Fibroblast of lung (primary cell): Measurements from ENCODE around the gene SLAMF1. TPM values are rescaled to one million over a fixed set of nuclear protein-coding genes. Genes with fewer than 3 reads are reported as not detected.

Experiments
- DNase-seq, 2 donors: peaks; one replicate each; pipeline versions ENCODE4 v3.0.0 to v3.0.0-alpha.2; 2010; ENCODE audit warnings: low read depth in 2 of 2
- H2AFZ ChIP-seq: 2 replicates; pipeline ENCODE4 v1.5.1; 2012; ENCODE audit warnings: low read length, control low read depth, inconsistent platforms
- H3K27ac ChIP-seq: 2 replicates; pipeline ENCODE4 v1.5.1; 2011; ENCODE audit warnings: low read length, control low read depth; ENCODE audit not compliant: insufficient read depth
- H3K27me3 ChIP-seq: 2 replicates; pipeline ENCODE4 v1.5.1; 2011; ENCODE audit warnings: mild to moderate bottlenecking, low read length; ENCODE audit not compliant: control insufficient read depth, insufficient read depth
- H3K36me3 ChIP-seq: 2 replicates; pipeline ENCODE4 v1.5.1; 2011; ENCODE audit warnings: low read length; ENCODE audit not compliant: control insufficient read depth, insufficient read depth
- H3K4me1 ChIP-seq: 2 replicates; pipeline ENCODE4 v1.5.1; 2011; ENCODE audit warnings: low read length; ENCODE audit not compliant: control insufficient read depth, insufficient read depth; ENCODE audit errors: extremely low read depth
- H3K4me2 ChIP-seq: 2 replicates; pipeline ENCODE4 v1.5.1; 2011; ENCODE audit warnings: low read length, control low read depth; ENCODE audit not compliant: insufficient read depth; ENCODE audit errors: extremely low read depth
- H3K4me3 ChIP-seq, 4 experiments: fragments of 200-600 bp in 1 of 4; sonication (generic) in 1 of 4; replicated peaks in 1 of 4; 2 replicates each; pipeline ENCODE4 v1.5.1; 2011 to 2016; ENCODE audit warnings: low read length in 4 of 4, low read depth in 3 of 4, mild to moderate bottlenecking in 3 of 4, control low read depth in 2 of 4, inconsistent platforms in 1 of 4, mixed read lengths in 1 of 4; ENCODE audit not compliant: insufficient read depth in 1 of 4; ENCODE audit errors: control extremely low read depth in 1 of 4
- H3K79me2 ChIP-seq: 2 replicates; pipeline ENCODE4 v1.5.1; 2012; ENCODE audit warnings: mild to moderate bottlenecking, low read length, inconsistent platforms; ENCODE audit not compliant: control insufficient read depth, insufficient read depth
- H3K9ac ChIP-seq: 2 replicates; pipeline ENCODE4 v1.5.1; 2011; ENCODE audit warnings: mild to moderate bottlenecking, low read length, control low read depth; ENCODE audit not compliant: insufficient read depth
- H3K9me3 ChIP-seq: 2 replicates; pipeline ENCODE4 v1.5.1; 2012; ENCODE audit warnings: low read depth, low read length; ENCODE audit not compliant: control insufficient read depth, insufficient read depth
- H4K20me1 ChIP-seq: 2 replicates; pipeline ENCODE4 v1.5.1; 2011; ENCODE audit warnings: low read length; ENCODE audit not compliant: control insufficient read depth, insufficient read depth; ENCODE audit errors: extremely low read depth
- EZH2 ChIP-seq: IDR thresholded peaks from 2 replicates; pipeline ENCODE4 v1.5.1; 2012; ENCODE audit warnings: low read length, control low read depth, mild to moderate bottlenecking; ENCODE audit errors: missing control alignments
- polyA plus RNA-seq, 2 donors: library from polyadenylated mRNA; depleted of rRNA in 1 of 2; stranded (reverse) in 1 of 2; unstranded in 1 of 2; fragments of >200 nt; gene quantifications; 2 replicates each; pipeline ENCODE4 v1.2.1, GENCODE V29; 2011 to 2012; ENCODE audit warnings: missing spikeins in 1 of 2
- total RNA-seq: library from RNA; depleted of rRNA; stranded (reverse); fragments of >200 nt; gene quantifications from 2 replicates; pipeline ENCODE4 v1.2.1, GENCODE V29; 2014
- TF ChIP-seq, protein P1 (sequence below), 2 donors: IDR thresholded peaks in 1 of 2; conservative IDR thresholded peaks in 1 of 2; 1 replicate in 1 of 2; 2 replicates in 1 of 2; pipeline ENCODE4 v1.5.1; 2011 to 2012; ENCODE audit warnings: low read length in 2 of 2, control low read depth in 1 of 2, inconsistent platforms in 1 of 2, low read depth in 1 of 2, mild to moderate bottlenecking in 1 of 2

Gene SLAMF1
- total and polyA plus RNA-seq, 2 donors (not counting 1 experiment from before 2014, with no cell fraction given), result not detected

DNA sequence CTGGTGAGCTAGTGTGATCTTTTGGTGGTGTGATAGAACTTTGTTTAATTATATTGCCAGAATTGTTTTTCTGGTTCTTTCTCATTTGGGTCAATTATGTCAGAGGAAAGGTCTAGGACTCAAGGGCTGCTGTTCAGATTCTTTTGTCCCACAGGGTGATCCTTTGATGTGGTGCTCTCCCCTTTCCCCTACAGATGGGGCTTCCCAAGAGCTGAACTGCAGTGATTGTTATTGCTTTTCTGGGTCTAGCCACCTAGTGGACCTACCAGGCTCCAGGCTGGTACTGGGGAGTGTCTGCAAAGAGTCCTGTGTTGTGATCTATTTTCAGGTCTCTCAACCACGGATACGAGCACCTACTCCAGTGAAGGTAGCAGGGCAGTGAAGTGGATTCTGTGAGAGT, 41.6 kb downstream of the SLAMF1 start:
- Histone ChIP-seq H2AFZ (no peak overlapping the region), H3K9me3 (no peaks in the 10 kb centered on the region), H3K27ac (no peak overlapping the region), H3K36me3 (no peaks in the 10 kb centered on the region), H3K79me2 (no peaks in the 10 kb centered on the region), H3K9ac (no peak overlapping the region), H4K20me1 (no peaks in the 10 kb centered on the region), H3K27me3 (no peaks in the 10 kb centered on the region), H3K4me2 (no peak overlapping the region), H3K4me1 (no peaks in the 10 kb centered on the region), H3K4me3 (no peak overlapping the region)
- no peak for DNase-seq
- TF ChIP-seq, protein P1, sequence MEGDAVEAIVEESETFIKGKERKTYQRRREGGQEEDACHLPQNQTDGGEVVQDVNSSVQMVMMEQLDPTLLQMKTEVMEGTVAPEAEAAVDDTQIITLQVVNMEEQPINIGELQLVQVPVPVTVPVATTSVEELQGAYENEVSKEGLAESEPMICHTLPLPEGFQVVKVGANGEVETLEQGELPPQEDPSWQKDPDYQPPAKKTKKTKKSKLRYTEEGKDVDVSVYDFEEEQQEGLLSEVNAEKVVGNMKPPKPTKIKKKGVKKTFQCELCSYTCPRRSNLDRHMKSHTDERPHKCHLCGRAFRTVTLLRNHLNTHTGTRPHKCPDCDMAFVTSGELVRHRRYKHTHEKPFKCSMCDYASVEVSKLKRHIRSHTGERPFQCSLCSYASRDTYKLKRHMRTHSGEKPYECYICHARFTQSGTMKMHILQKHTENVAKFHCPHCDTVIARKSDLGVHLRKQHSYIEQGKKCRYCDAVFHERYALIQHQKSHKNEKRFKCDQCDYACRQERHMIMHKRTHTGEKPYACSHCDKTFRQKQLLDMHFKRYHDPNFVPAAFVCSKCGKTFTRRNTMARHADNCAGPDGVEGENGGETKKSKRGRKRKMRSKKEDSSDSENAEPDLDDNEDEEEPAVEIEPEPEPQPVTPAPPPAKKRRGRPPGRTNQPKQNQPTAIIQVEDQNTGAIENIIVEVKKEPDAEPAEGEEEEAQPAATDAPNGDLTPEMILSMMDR (conservative IDR thresholded peaks at IDR 0.05 in 1 of 2, IDR thresholded peaks at IDR 0.05 in 1 of 2; ENCODE audit: low read depth in 1 of 2, low read length in 2 of 2), result no peak
- TF ChIP-seq EZH2, result no peak

DNA sequence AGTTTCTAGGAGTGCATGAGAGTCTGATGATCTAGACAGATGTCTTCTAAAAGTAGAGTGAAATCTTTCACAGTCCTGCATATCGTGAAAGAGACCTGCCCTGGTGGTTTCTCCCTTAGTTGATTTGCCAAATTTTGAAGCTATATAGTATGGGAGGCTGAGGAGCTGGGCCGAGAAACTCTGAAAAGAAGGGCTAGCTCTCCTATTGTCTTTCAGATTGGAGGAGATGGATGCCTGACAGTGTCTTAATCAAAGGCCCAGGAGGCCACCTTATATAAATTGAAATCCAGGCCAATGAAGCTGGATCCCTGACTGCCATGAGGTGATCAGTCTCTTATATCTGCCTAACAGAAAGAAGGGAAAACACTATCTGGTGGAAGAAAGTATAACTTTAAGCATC, 49.1 kb downstream of the SLAMF1 start:
- Histone ChIP-seq H3K4me3 (no peak overlapping the region), H3K36me3 (no peaks in the 10 kb centered on the region), H4K20me1 (no peaks in the 10 kb centered on the region), H3K27me3 (no peaks in the 10 kb centered on the region), H3K4me1 (no peaks in the 10 kb centered on the region), H2AFZ (no peak overlapping the region), H3K9ac (no peak overlapping the region), H3K79me2 (no peaks in the 10 kb centered on the region), H3K4me2 (no peak overlapping the region), H3K9me3 (no peaks in the 10 kb centered on the region), H3K27ac (no peak overlapping the region)
- TF ChIP-seq, protein P1 (conservative IDR thresholded peaks at IDR 0.05 in 1 of 2, IDR thresholded peaks at IDR 0.05 in 1 of 2; ENCODE audit: low read depth in 1 of 2, low read length in 2 of 2), result no peak
- TF ChIP-seq EZH2, result no peak
- DNase-seq, result no peak

DNA sequence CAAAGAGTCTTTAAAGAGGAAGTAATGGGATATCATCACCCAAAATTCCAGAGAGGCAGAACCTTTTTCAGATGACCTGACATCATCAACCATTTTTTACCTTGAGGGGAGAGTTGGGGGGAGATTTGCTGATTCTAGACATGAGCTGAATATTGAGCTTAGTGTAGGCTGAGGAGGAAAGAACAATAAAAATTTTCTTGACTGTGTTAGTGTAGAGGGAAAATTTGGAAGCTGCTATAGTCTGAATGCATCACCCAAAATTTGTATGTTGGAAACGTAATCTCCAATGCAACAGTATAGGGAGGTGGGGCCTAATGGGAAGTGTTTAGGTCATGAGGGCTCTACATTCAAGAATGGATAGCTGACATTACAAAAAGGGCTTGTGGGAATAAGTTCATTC, 49.8 kb downstream of the SLAMF1 start:
- TF ChIP-seq, protein P1 (conservative IDR thresholded peaks at IDR 0.05 in 1 of 2, IDR thresholded peaks at IDR 0.05 in 1 of 2; ENCODE audit: low read depth in 1 of 2, low read length in 2 of 2), result no peak
- TF ChIP-seq EZH2, result no peak
- no peaks in the 10 kb centered on the region for H3K4me1 ChIP-seq
- DNase-seq, result no peak
- H3K9ac ChIP-seq, result no peak overlapping the region
- no peak overlapping the region for H3K27ac ChIP-seq
- no peaks in the 10 kb centered on the region for H3K79me2 ChIP-seq
- no peak overlapping the region for H3K4me2 ChIP-seq
- H3K27me3 ChIP-seq, result no peaks in the 10 kb centered on the region
- H2AFZ ChIP-seq, result no peak overlapping the region
- no peak overlapping the region for H3K4me3 ChIP-seq
- no peaks in the 10 kb centered on the region for H4K20me1 ChIP-seq
- no peaks in the 10 kb centered on the region for H3K9me3 ChIP-seq
- H3K36me3 ChIP-seq, result no peaks in the 10 kb centered on the region
